ENCODE measurements around the gene L3MBTL4.
"Not testable (repeated sequence)": the region's sequence is repeated elsewhere in the genome, so short reads cannot be mapped to it uniquely, and the experiment has no call there.

The L3MBTL4 gene

DNA sequence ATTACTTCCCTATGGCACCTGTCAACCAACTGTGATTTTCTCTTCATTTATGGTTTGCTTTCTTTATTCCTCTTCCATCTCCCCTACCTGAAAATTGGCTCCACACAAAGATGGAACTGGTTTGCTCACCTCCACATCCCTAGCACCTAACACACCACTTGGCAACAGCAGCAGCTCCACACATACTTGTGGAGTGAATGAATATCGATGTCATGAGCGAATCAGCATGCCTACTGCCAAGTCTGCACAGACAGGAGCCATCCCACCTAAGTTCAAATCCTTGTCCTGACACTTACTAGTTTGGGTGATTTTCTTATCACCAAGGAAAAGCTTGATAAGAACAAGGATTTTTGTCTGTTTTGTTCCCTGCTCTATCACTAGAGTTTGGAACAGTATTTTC lies 328.0 kb downstream of the L3MBTL4 start:
- no peak for DNase-seq

DNA sequence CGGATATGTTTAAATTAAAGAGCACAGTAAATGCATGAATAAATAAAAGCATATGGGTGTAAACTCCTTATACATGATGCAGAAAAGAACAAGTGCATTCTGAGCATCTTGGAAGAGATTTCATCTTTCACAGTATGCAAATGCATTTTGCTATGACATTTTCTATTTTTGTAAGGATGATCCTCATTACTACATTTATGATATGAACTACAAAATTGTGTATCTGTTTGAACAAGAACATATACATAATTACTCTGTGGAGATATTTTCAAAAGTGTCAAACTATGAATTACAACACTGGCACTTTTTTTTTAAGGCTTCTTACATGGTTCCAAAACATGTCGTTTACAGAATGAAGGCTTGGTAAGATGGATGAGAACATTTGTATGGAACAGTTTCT lies 335.3 kb downstream of the L3MBTL4 start:
- no peak for DNase-seq

DNA sequence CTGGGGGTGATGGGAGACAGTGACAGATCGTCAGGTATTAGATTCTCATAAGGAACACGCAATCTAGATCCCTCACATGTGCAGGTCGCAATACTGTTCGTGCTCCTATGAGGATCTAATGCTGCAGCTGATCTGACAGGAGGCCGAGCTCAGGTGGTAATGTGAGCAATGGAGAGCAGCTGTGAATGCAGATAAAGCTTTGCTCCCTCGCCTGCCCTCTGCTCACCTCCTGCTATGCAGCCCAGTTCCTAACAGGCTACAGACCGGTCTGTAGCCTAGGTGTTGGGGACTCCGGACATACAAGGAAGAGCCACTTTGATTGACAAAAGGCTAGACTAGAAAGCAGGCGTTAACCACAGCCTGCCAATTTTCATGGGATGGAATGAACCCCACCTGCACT lies 335.8 kb downstream of the L3MBTL4 start:
- no peak for DNase-seq

DNA sequence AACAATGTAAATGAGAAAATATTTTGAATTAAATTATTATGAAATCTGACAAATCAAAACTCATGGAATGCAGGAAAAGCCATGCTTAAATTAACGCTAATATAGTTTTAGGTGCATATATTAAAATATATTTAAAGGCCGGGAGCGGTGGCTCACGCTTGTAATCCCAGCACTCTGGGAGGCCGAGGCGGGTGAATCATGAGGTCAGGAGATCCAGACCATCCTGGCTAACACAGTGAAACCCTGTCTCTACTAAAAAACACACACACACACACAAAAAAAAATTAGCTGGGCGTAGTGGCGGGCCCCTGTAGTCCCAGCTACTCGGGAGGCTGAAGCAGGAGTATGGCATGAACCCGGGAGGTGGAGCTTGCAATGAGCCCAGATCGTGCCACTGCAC lies 342.3 kb downstream of the L3MBTL4 start:
- DNase-seq, result not testable (repeated sequence)

DNA sequence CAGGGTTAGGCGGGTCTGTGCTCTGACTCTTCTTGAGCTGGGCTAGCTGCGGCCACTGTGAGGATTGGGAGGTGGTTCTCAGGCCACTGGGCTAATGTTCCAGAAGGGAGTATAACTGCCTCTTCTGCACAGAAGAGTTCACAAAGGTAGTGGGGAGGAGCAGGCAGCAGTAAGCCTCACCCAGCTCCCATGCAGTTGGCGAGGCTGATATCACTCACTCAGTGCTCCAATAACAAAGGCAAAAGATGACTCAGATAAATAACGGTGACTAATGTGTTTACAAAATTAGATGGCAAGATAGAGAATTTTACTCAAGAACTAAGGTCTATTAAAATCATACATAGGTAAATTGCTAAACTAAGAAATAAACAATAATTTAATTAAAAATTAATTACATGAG lies 345.2 kb downstream of the L3MBTL4 start:
- no peak for DNase-seq

DNA sequence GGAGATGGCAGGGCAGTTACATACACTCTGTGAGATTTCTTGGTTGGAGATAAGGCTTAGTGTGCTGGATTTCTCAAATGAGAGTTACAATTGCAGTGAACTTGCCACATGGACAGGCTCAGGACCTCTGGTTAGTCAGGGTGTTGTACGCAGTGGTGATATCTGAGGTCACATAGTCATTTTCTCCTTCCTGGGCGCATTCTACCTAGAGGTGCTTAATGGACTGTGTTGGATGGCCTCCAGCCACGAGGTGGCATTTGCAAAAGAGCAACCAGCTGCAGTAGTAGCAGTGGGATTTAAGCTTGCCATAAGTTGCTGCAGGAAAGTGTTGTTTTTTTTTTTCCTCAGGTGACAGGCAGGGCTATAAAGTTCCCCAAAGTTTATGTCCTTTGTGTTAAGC lies 345.6 kb downstream of the L3MBTL4 start:
- no peak for DNase-seq

DNA sequence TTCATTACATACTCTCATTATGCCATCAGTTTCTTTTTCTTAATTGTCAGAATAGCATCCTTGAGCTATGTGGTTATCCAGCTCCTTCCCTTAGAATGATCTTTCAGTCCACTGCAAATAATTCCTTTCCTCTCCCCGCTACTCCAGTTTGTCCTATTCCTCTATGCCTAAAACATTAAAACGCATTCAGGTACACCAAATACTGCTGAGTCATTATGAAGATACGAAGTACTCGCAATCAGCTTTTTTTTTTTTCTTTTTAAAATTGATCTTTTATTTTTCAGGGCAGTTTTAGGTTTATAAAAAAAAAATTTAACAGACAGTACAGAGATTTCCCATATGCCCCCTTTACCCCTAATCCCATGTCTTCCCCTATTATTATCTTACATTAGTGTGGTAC lies 354.6 kb downstream of the L3MBTL4 start:
- DNase-seq, result no peak

DNA sequence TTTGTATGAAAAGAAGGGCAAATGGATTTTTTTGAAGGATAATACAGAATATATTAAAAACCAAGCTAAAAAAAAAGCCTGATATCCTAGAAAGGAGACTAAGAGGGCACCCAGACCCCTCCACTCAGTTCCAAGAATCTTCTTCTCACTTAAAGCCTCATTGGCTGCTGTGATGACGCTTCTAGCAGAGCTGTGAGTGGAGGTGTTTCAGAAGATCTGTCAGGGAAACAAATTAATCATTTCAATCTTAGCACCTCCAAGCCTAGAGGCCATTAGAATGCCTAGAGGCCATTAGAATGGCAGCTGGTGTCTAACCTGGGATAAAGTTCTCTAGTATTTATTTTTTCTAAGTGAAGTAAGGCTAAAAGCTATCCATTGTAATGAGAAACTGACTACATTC lies 355.2 kb downstream of the L3MBTL4 start:
- DNase-seq, result no peak

DNA sequence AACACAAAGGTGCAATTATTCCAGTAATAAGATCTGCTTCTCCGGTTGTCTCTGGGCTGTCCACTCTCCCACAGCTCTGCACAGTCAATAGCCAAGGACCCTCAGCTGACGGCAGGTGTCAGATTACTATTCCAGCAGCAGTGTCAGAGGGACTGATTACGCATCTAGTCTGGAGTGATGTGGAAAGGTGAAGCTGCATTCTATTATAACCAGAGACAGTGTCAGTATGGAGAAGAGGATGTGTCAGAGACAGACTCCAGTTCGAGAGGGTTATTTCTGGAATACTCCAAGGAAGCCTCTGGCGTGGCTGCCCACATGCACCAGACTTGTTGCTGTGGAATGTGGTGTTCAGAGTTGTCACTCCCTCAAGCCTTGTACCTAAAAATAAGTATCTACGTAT lies 355.8 kb downstream of the L3MBTL4 start:
- peak; percentile 11 for DNase-seq

DNA sequence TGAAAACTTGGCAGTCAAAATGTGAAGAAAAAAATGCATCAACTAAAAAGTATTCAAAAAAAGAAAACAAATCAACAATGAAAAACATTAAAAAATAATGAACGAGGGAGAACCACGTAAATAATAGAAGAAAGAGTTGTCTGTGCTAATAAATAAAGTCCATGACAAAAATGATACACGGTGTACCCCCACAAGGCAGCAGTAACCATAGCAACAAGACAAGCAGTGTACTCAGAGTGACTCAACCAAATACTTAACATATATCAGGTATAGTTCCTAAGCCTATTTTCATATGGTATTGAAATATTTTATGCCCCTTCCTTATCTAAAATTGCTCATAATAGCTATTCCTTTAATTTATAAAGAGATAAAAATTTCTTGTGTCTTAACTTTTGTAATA lies 357.1 kb downstream of the L3MBTL4 start:
- DNase-seq, result no peak

DNA sequence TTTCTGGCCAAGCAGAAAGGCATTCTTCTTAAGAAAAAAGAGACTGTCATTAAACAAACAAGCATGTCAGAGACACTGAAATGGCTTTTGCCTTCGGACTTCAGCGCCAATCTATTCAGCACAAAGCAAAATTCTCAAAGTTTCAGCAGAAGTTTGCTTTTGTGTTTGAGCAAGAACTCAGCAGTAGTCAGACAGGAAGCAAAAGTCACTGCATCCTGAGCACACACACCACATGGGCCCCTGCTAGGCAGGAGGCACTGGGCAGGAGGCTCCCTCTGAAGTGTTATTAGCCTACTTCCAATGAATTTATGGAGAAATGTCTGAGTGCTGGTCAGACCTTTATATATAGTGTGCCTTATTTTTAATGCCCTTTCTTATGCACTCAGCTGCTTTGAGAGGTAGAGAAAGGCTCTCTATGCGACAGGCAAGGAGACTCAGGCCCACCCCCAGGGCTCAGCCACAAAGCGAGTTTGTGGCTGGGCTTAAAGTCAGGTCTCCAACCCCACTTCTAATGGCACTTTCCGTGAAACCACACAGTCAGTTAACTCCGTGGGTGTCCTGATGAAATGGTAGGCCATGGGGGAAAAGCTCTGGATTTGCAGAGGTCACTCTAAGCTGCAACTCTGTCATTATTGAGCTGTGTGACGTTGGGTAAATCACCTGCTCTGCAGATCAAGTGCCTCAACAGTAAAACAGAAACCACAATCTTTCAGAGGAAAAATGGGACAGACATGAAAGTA lies 358.4 kb downstream of the L3MBTL4 start:
- DNase-seq, result no peak

DNA sequence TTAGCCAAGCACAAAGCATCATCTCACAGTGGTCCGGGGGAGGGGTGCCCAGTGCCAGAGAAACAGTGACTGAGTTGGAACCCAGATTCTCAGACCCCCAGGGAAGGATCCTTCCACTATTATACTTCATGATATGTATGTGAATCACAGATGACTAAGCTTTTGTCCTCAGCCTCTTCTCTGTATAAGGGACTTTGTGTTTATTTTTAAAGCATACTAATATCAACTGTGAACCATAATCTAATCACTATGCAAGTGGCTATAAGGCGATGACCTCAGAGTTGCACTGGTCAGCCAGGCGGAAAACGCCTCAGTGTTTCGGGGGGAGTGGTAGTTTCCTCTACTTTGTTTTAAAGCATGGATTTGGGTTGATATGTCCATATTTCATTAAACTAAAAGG lies 359.0 kb downstream of the L3MBTL4 start:
- DNase-seq, result no peak

DNA sequence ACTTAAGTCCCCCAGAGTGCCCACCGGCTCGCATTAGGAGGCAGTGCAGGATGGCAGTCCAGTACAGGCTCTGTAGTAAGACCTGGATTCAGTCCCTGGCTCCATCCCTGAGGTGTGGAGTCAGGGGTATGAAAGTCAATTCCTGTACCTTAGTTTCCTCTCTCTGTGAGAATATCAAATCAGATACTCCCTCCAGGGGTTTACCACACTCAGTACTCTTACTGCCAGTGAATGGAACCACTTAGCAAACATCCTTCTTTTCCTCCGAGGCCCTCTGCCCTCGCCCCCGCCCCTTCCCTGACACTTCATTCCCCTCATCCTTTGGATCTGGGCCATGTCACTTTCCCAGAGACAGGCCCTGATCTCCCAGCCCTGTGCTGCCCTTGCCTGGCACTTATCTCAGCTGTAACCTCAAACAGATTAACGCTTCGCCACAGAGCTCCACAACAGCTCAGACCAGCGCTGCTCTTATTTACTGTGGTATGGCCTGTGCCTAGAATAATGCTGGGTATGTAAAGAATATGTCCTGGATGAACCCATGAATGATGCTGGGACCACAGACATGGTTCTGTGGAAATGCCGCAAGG lies 360.4 kb downstream of the L3MBTL4 start:
- no peak for DNase-seq

DNA sequence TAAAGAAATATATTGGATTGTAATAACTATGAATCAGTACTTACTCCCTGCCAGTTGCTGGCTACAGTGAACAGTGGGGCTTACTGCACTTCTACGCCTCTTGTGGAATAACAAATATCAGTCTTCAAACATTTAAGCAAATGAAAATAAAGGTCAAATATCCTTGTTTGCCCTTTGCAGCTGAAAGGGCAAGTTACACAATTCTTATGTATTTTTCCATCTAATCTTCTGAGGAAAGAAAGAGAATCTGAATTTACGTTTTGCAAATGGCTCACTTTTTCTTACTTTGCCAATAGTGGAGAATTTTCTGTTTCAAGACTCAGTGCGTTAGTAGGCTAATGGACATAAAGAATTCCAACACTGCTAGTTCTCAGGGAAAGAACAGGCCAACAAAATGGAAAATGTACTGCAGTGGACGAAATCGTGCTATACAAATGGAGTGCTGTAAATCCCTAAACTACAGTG lies 362.2 kb downstream of the L3MBTL4 start:
- no peak for DNase-seq

DNA sequence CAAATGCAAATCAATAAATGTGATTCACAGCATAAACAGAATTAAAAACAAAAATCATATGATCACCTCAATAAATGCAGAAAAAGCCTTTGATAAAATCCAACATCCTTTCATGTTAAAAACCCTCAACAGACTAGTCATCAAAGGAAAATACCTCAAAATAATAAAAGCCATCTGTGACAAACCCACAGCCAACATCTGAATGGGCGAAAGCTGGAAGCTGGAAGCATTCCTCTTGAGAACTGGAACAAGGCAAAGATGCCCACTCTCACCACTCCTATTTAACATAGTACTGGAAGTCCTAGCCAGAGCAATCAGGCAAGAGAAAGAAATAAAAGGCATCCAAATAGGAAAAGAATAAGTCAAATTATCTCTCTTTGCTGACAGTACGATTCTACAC lies 367.1 kb downstream of the L3MBTL4 start:
- not testable (repeated sequence) for DNase-seq

DNA sequence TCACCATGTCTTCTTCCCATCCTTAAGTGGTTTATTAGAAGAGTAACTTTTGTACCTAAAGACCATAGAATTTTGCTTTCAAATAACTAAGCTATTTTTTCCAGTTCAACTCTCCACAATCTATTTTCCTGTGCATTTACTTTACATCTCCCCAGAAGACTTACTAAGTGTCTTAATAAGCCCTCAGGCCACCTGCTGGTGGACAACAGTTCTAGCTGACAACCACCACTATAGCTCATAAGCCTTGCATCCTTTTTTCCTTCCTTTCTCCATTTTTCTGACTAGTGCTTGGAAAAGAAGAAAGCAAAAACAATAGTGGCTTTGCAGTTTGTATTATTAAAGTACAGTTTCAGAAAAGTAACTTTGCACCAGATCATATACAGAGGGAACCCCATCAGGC lies 369.9 kb downstream of the L3MBTL4 start:
- no peak for DNase-seq

DNA sequence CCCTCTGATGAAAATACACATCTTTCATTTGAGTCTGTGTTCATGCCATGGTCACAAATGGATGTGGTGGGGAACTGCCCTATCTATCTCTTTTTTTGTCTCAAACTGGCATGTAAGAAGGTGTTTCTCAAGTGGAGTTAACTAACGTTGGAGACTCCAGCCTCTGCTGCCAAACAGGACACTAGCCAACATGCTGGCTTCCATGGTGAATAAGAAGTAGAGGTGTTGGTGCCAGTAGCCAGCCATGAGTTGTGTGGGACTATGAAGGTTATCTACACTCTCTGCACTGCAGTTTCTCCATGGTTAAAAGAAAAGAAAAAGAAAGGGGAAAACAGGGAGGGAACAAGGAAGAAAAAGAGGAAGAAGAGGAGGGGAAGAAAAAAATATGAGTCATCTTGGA lies 370.4 kb downstream of the L3MBTL4 start:
- no peak for DNase-seq

DNA sequence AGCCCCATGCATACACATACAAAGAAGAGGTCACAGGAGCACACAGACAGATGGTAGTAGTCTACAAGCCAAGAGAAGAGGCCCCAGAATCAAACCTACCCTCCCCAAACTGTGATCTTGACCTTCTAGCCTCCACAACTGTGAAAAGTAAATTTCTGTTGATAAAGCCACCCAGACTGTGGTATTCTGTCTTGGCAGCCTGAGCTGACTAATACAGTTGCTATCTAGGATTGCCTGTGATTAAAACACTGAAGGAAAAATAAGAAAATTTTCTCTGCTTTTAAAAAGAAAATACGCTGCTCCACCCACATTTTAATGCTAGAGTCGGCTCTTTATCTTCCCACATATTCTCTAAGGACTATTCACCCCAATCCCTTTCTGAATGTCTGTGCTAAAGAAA lies 375.7 kb downstream of the L3MBTL4 start:
- no peak for DNase-seq

DNA sequence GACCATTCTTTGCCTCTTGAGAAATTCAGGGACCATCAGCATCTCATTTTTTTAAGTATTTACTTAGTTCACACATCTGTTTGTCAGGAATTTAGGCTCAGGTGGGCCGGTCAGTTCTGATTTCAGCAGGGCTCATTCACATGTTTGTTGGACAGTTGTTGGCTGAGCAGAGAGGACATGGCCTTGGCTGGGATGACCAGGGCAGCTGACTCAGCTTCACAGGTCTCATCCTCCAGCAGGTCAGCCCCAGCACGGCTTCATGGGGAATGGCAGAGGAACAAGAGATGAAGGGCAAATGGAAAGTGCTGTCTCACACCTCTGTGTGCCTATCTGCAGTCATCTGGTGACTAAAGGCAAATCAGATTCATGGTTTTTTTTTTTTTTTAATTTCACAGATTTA lies 383.3 kb downstream of the L3MBTL4 start:
- no peak for DNase-seq

DNA sequence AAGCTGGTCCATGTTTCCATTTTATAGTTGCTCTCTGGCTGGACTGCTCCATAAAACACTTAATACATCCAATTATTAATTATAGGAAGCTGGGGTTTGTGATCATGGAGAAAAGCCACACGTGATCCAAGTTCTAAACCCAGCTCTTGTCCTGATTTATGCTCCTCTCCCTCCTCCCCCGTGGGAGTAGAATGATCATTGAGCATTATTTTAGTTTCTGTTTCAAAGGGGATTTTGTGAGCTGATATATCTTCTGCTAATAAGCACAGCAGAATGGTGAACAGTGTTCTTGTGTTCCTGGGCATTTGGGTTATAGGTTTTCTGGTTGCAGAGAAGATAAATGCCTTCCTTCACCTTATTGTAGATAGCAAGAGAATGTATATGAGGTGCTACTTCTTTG lies 383.7 kb downstream of the L3MBTL4 start:
- DNase-seq, result no peak

DNA sequence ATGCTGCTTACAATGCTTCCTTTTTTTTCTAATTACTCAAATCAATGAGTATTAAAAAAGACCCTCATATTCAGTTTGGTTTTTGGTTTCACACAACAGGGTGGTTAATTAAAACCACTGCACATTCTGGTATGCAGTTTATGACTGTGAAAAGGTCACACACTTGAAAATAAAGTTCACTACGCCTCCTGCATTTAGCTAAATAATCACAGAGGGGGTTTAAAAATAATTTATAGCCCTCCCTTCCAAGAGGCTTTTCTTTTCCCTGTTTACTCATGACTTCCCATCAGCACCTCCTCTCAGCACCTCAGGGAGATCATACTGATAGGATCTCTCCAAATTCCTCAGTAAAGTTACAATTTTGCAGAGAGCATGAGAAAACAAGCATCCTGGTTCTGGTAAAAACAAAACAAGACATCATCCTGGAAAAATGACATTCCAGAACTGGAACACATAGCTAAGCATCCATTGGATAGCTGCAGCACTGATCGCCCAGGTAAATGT lies 389.9 kb downstream of the L3MBTL4 start:
- DNase-seq, result no peak

DNA sequence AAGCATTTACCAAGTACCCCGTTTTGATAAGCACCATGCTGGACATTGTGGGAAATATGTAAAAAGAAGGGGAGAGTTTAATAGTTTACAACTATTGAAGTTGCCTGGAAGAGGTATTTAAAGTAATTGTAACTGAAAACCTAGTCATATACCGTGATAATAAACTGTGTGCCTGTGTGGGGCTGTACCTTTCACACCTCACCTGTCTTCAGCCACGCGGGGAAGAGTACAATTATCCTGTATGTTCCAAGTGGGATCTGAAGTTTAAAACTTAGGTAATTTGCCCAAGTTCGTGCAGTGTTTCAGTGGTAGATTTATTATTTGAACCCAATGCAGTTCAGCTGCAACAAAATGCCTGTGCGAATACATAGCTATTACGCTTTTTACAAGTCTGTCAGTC lies 391.2 kb downstream of the L3MBTL4 start:
- no peak for DNase-seq

DNA sequence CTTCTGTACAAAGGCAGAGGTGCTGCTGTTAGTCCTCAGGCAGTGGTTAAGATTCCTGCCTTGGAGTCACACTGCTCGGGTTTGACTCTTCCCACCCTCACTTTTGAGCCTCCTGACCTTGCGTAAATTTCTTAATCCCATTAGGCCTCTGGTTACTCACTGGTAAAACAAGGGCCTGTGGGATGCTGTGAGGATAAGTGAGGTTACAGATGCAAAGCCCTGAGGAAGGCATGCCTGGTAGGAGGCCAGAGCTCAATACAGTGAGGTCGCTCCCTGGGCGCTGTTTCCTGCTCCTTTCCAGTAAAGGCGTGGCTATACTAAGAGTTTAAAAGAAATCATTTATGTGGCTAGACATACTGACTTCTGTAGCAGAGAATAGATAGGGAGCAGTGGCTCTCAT lies 391.9 kb downstream of the L3MBTL4 start:
- no peak for DNase-seq

DNA sequence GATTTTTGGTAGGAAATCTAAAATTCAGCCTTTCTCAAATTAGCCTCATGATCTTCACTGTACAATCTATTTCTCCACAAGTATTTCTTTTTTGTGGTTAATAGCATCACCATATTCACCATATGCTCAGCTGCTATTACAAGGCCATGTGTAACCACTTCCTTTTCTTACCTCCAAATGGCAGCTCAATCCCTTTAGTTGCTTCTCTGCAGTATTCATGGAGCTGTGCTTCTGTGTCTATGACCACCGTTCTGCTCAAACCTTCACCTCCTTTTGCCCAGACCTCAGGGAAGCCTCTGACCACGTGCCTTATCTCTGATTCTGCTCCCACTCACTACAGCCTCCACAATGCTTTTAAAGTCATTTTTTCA lies 392.7 kb downstream of the L3MBTL4 start:
- DNase-seq, result no peak
